NOMO-1 (cell line): Measurements from ENCODE around the gene PLA2G4D.
A peak's percentile ranks its signal among the peaks of the same experiment; 100 is the strongest.

ENCODE experiments used
- DNase-seq, 2 experiments: peaks; one replicate each; lab custom pipeline; 2025; ENCODE audit not compliant: unreplicated experiment in 2 of 2; lab: John Stamatoyannopoulos, UW

The PLA2G4D gene, protein sequence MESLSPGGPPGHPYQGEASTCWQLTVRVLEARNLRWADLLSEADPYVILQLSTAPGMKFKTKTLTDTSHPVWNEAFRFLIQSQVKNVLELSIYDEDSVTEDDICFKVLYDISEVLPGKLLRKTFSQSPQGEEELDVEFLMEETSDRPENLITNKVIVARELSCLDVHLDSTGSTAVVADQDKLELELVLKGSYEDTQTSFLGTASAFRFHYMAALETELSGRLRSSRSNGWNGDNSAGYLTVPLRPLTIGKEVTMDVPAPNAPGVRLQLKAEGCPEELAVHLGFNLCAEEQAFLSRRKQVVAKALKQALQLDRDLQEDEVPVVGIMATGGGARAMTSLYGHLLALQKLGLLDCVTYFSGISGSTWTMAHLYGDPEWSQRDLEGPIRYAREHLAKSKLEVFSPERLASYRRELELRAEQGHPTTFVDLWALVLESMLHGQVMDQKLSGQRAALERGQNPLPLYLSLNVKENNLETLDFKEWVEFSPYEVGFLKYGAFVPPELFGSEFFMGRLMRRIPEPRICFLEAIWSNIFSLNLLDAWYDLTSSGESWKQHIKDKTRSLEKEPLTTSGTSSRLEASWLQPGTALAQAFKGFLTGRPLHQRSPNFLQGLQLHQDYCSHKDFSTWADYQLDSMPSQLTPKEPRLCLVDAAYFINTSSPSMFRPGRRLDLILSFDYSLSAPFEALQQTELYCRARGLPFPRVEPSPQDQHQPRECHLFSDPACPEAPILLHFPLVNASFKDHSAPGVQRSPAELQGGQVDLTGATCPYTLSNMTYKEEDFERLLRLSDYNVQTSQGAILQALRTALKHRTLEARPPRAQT

DNA sequence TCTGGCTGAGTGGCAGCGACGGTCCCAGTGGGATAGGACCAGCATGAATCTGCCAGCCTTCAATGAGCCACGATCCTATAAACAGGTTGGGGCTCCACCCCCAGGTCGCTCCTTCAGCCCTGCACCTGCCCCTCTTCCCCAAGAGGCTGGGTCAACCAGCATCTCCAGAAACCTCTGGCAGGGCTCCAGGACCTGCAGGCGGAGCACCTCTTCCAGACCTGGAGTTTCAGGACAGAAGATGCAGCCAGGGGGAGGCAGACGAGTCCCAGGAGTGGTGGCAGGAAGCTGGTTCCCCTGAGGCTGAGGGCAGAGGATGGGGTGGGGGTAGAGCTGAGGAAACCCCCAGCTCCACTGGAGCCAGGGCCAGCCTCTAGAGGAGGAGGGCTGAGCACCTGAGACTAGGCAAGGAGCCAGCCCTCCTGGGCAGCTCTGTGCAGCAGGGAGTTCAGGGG, at the start of gene PLA2G4D:
Gene PLA2G4D (minus strand): TSS at position 51 of the 452 bp plus-strand sequence. CDS start 103 bp downstream, outside the sequence.
- DNase-seq, result no peak

DNA sequence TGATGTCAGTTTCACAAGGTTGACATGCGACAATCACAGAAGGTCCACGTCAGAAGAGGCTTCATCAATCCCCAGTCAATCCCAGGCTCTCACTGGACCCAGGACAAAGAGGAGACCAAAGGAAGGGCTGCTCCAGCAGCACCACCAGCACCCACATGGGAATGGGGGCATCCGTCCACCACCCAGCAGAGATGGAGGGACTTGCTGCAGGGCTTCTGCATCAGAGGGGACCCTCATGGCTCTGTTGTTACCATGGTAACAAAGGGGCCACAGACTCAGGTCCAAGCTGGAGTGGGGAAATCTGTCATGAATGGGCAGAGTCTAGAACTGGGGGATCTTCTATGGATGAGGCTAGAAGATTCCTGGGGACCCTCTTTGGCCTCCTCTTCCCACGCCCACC, 49.0 kb upstream of the PLA2G4D start:
- DNase-seq, result no peak

DNA sequence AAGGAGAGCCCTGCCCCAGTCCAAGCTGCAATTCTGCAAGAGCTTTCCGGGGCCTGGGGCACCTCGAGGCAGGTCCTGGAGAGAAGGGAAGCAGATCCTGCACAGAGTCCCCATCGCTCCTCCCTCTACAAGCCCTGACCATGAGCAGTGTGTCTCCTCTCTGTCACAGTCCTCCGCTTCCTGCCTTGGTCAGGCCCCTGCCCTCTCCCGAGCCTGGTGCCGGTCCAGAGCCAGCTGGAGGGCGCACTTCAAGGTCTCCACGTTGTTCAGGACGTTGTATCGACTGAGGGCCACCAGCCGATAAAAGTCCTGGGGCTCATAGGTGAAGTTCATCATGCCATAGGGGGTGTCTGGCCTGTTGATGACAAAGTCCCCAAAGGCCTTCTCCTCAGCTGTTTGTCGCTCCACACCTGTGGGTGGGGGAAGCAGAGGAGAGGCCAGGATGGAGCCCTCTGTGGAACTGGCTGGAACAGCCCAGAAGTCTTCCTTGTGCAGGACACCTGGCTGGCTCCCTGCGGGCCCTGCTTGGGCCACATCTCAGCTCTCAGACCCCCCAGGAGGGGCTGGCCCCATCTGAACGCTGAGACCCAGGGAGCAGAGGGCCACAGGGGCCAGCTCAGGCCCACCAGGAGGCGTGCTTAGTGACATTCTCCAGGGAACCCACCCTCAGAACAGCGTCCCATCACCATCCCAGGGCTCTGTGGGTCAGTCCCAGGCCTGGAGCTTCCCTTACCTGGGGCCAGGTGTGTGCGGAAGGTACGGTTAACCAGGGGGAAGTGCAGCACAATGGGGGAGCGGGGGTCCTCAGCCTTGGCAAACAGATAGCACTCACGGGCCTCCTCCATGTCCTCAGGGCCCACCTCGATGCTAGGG, 47.7 kb upstream of the PLA2G4D start:
- no peak for DNase-seq

DNA sequence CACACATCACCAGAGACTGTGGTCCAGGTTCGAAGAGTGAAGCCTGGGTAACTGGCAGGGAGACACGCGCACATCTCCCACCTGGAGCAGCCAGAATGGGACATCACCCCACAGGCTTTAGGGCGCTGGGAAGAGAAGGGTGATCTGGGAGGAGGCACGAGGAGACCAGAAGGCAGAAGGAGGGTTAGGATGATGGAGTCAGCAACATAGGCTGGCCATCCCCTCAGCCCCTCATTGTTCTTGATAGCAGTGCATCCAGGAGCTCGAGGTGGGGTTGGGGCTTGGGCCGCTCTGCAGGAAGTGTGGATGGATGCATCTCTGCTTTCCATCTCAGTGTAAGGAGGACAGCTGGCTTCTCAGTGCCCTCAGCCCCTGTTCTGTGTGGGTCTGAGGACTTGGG, 46.9 kb upstream of the PLA2G4D start:
- DNase-seq, result no peak

DNA sequence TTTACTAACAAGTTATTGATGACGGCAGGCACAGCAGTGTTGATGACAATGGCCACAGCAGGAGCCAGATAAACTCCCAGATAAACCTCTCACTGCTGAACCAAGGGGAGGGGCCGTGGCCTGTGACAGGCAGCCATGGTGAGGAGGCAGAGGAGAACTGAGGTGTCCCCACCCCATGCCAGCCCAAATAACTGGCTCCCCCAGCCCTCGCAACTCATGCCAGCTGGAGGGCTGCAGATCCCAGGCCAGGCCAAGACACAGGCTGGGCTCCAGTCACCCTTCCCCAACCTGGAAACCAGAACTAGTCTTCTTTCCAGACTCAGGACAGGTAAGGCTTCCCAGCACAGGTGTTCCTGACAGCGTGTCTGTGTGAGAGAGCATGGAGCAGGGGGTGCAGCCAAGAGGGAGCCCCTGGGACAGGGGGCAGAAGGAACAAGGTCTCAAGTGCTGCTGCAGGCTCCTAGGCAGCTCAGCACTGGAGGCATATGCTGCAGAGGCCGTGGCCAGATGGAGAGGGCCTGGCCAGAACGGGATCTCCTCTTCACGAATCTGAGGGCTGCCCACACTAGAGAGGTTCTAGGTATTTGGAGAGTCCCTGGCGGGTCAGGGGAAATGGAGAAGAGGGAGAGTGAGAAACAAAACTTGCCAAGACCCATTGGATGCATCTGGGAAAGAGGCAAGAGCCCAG, 46.2 kb upstream of the PLA2G4D start:
- DNase-seq, result no peak

DNA sequence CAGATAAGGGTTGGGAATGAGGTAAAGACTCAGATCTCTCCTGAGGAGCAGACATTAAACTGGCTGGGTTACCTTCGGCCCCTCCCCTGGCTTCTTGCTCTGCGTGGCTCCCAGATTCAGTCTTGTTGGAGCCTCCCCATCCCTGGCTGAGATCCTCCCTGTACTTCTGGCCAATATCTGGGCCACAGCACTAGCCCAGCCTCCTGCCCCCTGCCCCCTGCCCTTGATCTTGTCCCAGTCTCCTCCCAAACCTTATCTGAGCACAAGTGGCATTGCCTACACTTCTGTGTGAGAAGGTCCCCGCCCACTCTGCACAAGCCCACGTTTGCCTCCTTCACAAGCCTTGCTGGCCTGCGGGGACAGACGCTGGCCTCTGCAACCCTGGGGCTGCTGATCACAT, 45.2 kb upstream of the PLA2G4D start:
- DNase-seq, result no peak

DNA sequence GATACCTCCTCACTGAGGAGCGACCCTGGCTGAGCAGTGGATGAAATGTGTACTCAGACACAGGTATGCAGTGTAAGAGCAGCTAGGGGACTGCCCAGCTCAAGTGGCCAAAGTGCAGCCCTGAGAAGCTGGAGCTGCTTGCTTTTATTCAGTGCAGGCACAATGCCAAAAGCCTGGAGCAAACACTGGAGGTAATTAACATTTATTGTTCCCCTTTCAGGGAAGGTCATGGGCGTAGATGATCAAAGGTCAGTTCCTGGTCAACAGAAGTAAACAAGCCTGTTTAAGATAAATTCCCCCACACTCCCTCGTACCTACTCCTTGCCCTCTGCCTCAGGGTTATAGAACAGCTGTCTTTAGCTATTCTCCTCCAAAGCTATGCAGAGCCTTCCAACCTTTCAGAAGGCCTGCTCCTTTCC, 44.6 kb upstream of the PLA2G4D start:
- DNase-seq, result peak in 1 of 2 experiments; percentile 27

DNA sequence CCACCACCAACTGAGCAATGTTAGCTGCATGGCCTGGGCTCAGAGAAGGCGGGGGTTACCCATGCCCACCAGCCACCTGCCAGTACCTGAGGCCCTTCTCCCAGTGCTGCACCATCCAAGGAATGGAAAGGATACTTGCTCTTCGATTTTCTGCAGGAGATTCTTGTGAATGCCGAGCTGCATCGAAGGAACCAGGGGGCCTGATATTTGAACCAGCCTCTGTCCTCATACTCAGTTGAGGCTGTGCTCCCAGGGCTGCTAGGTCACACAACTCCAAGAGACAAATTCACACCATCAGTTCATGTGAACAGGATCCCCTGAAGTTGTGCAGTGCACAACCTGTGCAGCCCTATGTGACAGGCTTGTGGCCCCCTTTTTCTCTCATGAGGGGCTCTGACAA, 44.0 kb upstream of the PLA2G4D start:
- DNase-seq, result no peak

DNA sequence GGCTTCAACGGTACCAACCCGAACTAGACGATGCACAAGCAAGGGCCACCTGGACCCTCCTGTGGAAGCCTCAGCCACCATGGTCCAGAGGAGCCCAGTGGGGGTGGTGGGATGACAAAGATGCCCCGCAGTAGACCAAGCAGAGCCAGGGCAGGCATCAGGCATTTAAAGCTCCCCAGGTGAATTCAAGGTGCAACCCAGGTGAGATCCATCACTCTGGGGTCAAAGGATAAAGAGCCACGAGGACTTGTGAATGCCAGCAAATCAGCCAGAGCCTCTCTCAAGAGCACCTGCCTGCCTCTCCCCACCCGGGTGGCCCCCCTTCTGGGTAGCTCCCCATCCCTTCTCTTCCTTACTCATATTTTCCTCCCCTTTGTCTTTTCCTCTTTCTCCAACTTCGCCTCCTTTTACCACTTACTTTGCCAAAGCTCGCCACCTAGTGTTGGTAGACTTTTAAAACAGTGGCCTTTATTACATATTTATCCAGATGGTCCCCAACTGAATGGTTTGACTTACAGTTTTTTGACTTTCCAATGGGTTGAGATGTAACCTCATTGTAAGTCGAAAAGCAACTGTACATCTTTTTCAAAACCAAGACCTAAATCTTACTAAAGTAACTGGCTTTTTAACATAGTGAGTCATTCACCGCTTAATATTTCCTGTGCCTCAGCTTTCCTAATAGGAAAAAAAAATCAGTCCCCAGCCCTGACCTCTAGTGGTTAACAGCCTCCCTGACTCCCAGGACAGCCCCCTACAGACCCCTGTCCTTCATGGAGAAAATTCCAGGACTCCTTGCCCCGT, 43.3 kb upstream of the PLA2G4D start:
- peak; percentile 16 to 54 for DNase-seq

DNA sequence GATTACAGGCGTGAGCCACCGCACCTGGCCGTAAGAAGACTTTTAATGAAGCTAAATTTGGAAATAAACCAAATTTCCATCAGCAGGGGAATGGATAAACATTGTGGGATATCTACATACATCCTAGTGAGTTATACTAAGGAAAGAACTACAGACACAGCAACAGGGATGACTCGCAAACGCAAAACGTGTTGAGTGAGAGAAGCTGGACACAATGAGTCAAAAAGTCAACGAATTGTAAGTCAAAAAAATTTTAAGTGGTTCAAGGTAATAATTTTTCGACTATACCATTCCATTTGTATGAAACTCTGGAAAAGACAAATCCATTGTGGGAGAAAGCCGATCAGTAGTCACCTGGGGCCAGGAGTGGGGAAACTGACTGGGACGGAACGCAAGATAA, 42.2 kb upstream of the PLA2G4D start:
- no peak for DNase-seq

DNA sequence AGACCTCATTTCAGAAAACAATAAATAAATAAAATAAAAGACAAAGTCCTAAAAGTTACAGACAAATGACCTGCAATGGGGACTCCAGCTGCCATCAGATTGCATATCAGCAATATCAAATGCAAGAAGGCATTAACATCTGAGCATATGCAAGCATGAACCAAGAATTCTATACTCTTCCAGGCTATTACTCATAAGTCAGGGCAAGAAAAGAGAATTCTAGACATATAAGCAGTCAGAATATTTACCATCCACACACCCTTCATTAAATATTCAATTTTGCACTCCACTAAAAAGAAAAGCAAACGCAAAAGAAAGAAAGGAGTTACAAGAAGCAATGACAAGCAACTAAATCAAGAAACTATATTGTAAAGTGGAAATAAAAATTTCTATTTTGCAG, 41.0 kb upstream of the PLA2G4D start:
- DNase-seq, result no peak

DNA sequence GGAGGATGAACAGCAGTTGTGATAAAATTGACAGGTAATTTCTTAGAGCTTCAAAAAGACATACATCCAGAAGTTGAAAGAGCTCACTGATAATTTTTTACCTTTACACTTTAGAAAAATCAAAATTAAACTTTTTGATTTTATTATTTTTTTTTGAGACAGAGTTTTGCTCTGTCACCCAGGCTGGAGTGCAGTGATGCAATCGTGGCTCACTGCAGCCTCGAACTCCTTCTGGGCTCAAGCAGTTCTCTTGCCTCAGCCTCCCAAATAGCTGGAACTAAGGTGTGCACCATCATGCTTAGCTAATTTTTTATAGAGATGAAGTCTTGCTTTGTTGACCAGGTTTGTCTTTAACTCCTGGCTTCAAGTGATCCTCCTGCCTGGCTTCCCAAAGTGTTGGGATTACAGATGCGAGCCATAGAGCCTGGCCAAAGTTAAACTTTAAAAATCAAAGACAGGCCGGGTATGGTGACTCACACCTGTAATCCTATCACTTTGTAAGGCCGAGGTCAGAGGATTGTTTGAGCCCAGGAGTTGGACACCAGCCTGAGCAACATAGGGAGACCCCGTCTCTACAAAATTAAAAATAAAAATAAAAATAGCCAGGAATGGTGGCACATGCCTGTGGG, 40.4 kb upstream of the PLA2G4D start:
- no peak for DNase-seq

DNA sequence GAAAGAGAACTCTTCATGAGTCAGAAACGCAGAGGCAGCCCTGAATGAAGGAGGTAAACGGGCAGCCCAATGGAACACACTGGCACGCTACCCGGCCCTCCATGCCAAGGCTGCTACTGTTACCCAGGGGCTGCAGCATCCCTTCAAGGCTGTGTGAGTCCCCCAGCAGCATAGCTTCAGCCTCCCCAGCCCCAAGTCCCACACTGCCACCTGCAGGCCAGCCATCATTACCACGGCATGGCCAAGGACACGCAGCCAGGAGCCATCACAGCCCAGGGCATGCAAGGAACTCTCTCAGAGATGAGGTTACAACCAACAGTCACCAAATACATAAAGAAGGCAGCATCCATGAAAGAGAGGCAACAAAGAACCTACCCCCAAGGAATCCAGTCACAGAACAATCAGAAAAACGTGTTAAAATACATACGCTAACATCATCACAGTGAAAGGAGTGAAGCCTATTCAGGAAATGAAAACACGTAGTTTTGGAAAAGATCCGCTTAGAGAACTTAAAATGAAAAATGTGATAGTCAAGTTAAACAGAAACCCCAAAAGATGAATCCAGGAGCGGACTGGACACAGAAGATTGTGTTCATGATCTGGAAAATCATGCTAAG, 39.6 kb upstream of the PLA2G4D start:
- DNase-seq, result peak; percentile 61 to 89

DNA sequence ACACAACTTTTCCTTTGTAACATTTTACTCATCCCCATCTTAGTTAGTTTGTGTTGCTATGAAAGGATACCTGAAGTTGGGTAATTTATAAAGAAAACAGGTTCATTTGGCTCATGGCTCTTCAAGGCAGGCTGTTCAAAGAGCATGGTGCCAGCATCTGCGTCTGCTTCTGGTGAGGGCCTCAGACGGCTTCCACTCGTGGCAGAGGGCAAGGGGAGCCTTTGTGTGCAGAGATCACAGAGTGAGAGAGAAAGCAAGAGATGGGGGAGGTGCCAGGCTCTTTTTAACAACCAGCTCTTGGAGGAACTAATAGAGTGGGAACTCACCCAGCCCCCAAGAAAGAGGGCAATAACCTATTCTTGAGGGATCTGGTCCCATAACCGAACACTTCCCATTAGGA, 39.0 kb upstream of the PLA2G4D start:
- no peak for DNase-seq

DNA sequence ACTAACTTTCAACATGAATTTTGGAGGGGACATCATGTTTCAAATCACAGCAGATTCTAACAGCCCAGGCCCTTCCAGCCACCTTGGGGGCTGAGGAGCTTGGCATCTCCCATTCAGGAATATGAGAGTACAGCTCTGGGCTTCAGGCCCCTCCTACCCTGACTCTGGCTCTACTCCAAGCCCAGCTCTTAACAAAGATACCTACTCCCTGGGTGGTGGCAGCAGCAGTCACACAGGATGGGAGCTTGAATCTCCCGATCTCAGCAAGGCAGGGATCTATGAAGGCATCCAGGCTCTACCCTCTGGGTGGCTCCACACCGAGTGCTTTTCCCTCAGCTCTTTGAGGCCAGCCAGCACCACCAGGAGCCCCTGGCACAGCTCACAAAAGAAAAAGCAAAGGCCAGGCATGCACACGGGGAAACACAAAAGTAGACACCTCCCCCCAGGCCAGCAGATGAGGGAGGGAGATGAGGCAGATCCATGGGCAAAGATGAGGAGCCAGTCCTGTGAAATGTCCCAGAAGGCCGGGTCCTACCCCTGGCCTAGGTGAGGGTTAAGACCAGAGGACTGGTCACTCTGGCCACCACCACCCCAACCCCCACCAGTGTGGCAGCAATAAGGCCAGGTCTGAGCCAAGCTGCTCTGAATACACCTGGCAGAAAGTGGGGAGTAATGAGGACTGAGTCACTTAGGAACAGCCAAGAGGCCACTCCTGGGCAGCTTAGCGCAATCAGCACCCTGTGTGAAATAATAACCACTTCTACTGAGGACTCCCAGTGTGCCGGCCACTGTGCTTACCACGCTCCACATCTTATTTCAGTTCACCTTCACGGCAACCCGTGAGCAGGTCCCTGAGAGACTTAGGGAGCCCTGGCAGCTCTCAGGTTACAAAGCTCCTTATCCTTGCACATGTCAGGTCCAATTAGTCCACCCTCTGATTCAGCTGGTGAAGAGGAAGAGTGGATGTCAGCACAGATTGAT, 37.8 kb upstream of the PLA2G4D start:
- DNase-seq, result no peak

DNA sequence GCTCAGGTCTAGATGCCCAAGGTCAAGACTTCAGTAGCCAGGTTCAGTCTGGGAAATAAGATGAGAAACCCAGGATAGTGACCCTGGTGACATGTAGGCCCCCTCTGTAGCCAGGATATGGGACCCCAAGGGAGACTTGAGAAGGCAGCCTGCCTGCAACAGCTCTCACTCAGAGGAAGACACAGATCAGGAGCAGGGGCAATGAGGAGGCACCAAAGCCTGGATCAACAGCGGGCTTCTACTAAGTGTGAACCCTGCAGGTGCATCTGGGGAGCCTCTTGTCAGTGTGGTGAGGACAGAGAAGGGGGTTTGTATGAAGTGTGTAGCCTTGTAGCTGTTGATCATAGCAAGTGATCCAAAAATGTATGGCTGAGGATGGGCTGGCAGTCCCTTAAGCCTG, 36.6 kb upstream of the PLA2G4D start:
- no peak for DNase-seq

DNA sequence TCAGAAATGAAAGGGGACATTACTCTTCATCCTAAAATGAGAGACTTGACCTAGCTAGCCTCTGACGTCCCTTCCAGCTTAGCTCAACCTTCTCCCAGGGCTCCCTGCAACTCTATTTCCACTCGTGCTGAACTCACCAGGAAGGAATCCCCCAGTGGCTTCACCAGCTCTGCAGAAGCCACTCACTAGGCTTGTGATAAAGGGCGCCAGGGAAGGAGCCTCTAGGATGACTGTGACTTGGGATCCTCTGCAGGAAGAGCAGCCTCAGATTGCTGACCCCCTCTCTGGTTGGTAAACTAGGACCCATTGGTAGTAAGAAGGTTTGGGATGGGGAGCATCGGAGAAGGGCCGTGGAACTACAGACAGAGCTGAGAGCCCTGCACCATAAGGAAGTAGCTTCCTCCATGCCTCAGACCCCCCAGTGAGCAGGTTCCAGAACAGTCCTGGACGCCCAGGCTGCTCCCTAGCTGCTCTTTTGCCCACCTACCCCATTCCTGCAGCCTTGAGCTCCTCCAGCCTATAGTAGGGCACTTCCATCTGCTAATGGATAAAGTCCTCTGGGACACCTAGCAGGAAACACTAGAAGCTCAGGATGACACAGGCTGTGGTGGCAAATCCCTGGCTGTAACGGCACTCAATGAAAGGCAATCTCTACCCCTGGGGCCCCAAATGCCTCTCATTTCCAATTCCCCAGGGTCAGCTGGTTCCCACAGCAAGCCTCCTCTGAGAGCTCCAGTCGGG, 36.1 kb upstream of the PLA2G4D start:
- no peak for DNase-seq
